ENCODE results near the gene NXPH1.

GRCh38 chr7:8710124-8710523 lies 276.7 kb downstream of the NXPH1 start:
- TF ChIP-seq, protein P1, sequence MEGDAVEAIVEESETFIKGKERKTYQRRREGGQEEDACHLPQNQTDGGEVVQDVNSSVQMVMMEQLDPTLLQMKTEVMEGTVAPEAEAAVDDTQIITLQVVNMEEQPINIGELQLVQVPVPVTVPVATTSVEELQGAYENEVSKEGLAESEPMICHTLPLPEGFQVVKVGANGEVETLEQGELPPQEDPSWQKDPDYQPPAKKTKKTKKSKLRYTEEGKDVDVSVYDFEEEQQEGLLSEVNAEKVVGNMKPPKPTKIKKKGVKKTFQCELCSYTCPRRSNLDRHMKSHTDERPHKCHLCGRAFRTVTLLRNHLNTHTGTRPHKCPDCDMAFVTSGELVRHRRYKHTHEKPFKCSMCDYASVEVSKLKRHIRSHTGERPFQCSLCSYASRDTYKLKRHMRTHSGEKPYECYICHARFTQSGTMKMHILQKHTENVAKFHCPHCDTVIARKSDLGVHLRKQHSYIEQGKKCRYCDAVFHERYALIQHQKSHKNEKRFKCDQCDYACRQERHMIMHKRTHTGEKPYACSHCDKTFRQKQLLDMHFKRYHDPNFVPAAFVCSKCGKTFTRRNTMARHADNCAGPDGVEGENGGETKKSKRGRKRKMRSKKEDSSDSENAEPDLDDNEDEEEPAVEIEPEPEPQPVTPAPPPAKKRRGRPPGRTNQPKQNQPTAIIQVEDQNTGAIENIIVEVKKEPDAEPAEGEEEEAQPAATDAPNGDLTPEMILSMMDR (IDR thresholded peaks at IDR 0.05), result no peak
- no peak for TF ChIP-seq POLR2A (IDR thresholded peaks at IDR 0.05)
